OCI-LY1 (cell line): Measurements from ENCODE around the gene MCF2L.

Experiments used
- H2AFZ ChIP-seq: fragments of 200-600 bp; sonication (generic), shearing (Covaris generic); 2 replicates; pipeline ENCODE4 v1.6.0; 2014; ENCODE audit warnings: antibody characterized with exemption, mild to moderate bottlenecking, low read length
- H3F3A ChIP-seq: fragments of 200-600 bp; sonication (generic), shearing (Covaris generic); 2 replicates; pipeline ENCODE4 v1.6.0; 2014; ENCODE audit warnings: mild to moderate bottlenecking, antibody characterized with exemption, low read length, moderate library complexity; ENCODE audit not compliant: insufficient read depth
- H3K27ac ChIP-seq: fragments of 200-600 bp; sonication (generic); 2 replicates; pipeline ENCODE4 v1.5.1; 2014; ENCODE audit warnings: low read length, mixed run types, mild to moderate bottlenecking, low read depth; ENCODE audit not compliant: poor library complexity, severe bottlenecking
- H3K27me3 ChIP-seq: fragments of 200-600 bp; sonication (generic); 2 replicates; pipeline ENCODE4 v1.6.0; 2014; ENCODE audit warnings: antibody characterized with exemption, mild to moderate bottlenecking, low read length, moderate library complexity; ENCODE audit not compliant: insufficient read depth
- H3K36me3 ChIP-seq: fragments of 200-600 bp; sonication (generic); 2 replicates; pipeline ENCODE4 v1.6.1; 2014; ENCODE audit warnings: mild to moderate bottlenecking, antibody characterized with exemption, low read length, moderate library complexity, mixed read lengths; ENCODE audit not compliant: insufficient read depth
- H3K4me1 ChIP-seq: fragments of 200-600 bp; sonication (generic); 2 replicates; pipeline ENCODE4 v1.5.1; 2014; ENCODE audit warnings: mild to moderate bottlenecking, low read length, moderate library complexity; ENCODE audit not compliant: insufficient read depth, severe bottlenecking
- H3K4me2 ChIP-seq: fragments of 200-600 bp; sonication (generic), shearing (Covaris generic); 2 replicates; pipeline ENCODE4 v1.6.1; 2014; ENCODE audit warnings: low read length
- H3K4me3 ChIP-seq: fragments of 200-600 bp; sonication (generic); 2 replicates; pipeline ENCODE4 v1.5.1; 2014; ENCODE audit warnings: low read length, low read depth, mild to moderate bottlenecking, mixed read lengths; ENCODE audit not compliant: poor library complexity, severe bottlenecking
- H3K79me2 ChIP-seq: fragments of 200-600 bp; shearing (Covaris generic); 2 replicates; pipeline ENCODE4 v1.6.1; 2016; ENCODE audit warnings: mixed run types, low read length, mixed read lengths; ENCODE audit not compliant: insufficient read depth
- H3K9ac ChIP-seq: fragments of 200-600 bp; sonication (generic), shearing (Covaris generic); 2 replicates; pipeline ENCODE4 v1.6.1; 2014; ENCODE audit warnings: mild to moderate bottlenecking, low read length, mixed read lengths
- H3K9me2 ChIP-seq: fragments of 200-600 bp; sonication (generic), shearing (Covaris generic); 2 replicates; pipeline ENCODE4 v1.6.1; 2014; ENCODE audit warnings: low read depth, mild to moderate bottlenecking, low read length, mixed read lengths
- H3K9me3 ChIP-seq: fragments of 200-600 bp; shearing (Covaris generic); 2 replicates; pipeline ENCODE4 v1.6.1; 2014; ENCODE audit warnings: low read length, mixed read lengths
- H4K20me1 ChIP-seq: fragments of 200-600 bp; sonication (generic), shearing (Covaris generic); 2 replicates; pipeline ENCODE4 v1.6.0; 2016; ENCODE audit warnings: mild to moderate bottlenecking, low read length; ENCODE audit not compliant: insufficient read depth
- EZH2 ChIP-seq: fragments of 200-600 bp; sonication (generic), shearing (Covaris generic); IDR thresholded peaks from 2 replicates; pipeline ENCODE4 v1.8.0; 2017; ENCODE audit warnings: borderline replicate concordance, mixed run types, mild to moderate bottlenecking, antibody characterized with exemption, low read length, moderate library complexity, mixed read lengths
- TF ChIP-seq, protein P1 (sequence below): fragments of 200-600 bp; sonication (generic), shearing (Covaris generic); IDR thresholded peaks from 2 replicates; pipeline ENCODE4 v1.5.1; 2017; ENCODE audit warnings: mild to moderate bottlenecking, antibody characterized with exemption, low read length, moderate library complexity, mixed read lengths

Gene MCF2L

DNA sequence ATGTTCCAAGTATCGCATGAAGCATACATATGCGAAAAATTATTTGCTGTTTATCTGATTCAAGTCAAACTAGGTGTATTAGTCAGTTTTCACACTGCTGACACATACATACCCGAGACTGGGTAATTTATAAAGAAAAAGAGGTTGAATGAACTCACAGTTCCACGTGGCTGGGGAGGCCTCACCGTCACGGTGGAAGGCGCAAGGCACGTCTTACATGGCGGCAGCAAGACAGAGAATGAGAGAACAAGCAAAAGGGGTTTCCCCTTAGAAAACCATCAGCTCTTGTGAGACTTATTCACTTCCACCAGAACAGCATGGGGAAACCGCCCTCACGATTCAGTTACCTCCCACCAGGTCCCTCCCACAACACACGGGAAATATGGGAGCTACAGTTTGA lies 176.5 kb downstream of the MCF2L start:
- Histone ChIP-seq H3K9me2 (no peaks in the 10 kb centered on the region), H3K4me2 (no peak overlapping the region), H3K4me1 (no peaks in the 10 kb centered on the region), H3K27me3 (peaks cover 54% of the 10 kb centered on the region), H3K9ac (no peak overlapping the region), H3K79me2 (no peaks in the 10 kb centered on the region), H3K27ac (no peak overlapping the region), H3F3A (no peaks in the 10 kb centered on the region), H3K4me3 (no peak overlapping the region), H3K36me3 (no peaks in the 10 kb centered on the region; the same call in 1 of the 2 replicates), H4K20me1 (no peaks in the 10 kb centered on the region), H3K9me3 (peaks cover 8% of the 10 kb centered on the region; the same call in 1 of the 2 replicates), H2AFZ (no peak overlapping the region)
- TF ChIP-seq EZH2 = no peak
- TF ChIP-seq, protein P1, sequence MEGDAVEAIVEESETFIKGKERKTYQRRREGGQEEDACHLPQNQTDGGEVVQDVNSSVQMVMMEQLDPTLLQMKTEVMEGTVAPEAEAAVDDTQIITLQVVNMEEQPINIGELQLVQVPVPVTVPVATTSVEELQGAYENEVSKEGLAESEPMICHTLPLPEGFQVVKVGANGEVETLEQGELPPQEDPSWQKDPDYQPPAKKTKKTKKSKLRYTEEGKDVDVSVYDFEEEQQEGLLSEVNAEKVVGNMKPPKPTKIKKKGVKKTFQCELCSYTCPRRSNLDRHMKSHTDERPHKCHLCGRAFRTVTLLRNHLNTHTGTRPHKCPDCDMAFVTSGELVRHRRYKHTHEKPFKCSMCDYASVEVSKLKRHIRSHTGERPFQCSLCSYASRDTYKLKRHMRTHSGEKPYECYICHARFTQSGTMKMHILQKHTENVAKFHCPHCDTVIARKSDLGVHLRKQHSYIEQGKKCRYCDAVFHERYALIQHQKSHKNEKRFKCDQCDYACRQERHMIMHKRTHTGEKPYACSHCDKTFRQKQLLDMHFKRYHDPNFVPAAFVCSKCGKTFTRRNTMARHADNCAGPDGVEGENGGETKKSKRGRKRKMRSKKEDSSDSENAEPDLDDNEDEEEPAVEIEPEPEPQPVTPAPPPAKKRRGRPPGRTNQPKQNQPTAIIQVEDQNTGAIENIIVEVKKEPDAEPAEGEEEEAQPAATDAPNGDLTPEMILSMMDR = no peak

DNA sequence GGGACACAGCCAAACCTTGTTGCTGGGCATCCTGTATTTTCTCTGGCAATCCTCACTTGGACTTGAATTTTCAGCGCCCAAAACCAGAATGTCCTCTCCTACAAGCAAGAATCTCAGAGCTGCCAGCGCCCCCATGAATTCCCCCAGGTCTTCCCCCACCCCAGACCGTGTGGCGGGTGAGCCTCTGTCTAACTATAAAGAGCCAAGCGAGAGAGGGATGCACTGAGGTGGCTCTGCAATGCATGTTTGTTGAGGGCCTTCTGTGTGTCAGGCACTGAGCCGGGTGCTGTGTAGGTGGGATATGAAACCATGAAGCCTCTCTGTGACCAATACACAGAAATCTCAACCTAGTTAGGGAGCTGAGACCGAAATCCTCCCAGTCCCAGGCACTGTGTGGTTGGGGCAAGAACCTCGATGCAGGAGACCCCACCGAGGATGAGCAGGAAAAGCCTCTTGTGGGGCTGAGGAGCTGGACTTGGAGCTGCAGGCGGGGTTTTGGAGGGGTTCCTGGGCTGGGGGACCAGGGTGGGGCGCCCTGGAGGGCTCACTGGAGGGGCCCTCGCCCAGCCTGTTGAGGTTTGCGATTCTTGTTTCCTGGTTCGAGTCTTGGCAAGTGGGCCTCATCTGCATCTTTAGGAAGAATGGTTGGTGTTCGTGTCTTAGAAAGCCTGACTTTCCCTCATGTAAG lies 177.0 kb downstream of the MCF2L start:
- no peaks in the 10 kb centered on the region for H3K79me2 ChIP-seq
- no peak overlapping the region for H2AFZ ChIP-seq
- TF ChIP-seq, protein P1 = no peak

DNA sequence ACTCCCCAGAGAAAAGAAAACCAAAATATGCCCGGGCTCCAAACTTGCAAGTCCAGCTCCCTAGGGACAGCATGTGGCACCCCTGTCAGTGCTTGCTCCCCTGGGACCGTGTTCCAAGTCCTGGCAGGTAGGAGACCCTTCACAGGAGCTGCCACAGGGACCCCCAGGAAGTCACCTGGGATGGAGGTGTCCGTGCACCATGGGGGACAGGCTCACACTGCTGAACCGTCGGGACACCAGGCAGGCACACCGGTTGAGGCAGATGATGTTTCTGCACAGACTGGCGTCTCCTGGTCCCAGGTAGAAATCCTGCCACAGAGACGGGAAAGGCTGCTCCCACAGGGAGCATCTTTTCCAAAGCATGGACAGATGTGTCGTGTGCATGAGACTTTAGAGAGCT lies 177.7 kb downstream of the MCF2L start:
- no peaks in the 10 kb centered on the region for H3K4me1 ChIP-seq
- H3K9me3 ChIP-seq = peaks cover 8% of the 10 kb centered on the region; the same call in 1 of the 2 replicates
- no peaks in the 10 kb centered on the region for H3F3A ChIP-seq
- H3K27ac ChIP-seq = no peak overlapping the region
- H3K79me2 ChIP-seq = no peaks in the 10 kb centered on the region
- no peak overlapping the region for H3K4me2 ChIP-seq
- peaks cover 50% of the 10 kb centered on the region for H3K27me3 ChIP-seq
- no peak for TF ChIP-seq EZH2
- TF ChIP-seq, protein P1 = no peak
- H3K4me3 ChIP-seq = no peak overlapping the region
- no peaks in the 10 kb centered on the region for H4K20me1 ChIP-seq
- no peaks in the 10 kb centered on the region for H3K9me2 ChIP-seq
- no peak overlapping the region for H3K9ac ChIP-seq
- no peaks in the 10 kb centered on the region; the same call in 1 of the 2 replicates for H3K36me3 ChIP-seq
- H2AFZ ChIP-seq = no peak overlapping the region

More for the DNA sequence above, 177.0 kb downstream of the MCF2L start:
- peaks cover 8% of the 10 kb centered on the region; the same call in 1 of the 2 replicates for H3K9me3 ChIP-seq
- no peak overlapping the region for H3K4me3 ChIP-seq
- H4K20me1 ChIP-seq = no peaks in the 10 kb centered on the region
- H3K27ac ChIP-seq = no peak overlapping the region
- H3K9me2 ChIP-seq = no peaks in the 10 kb centered on the region
- no peaks in the 10 kb centered on the region; the same call in 1 of the 2 replicates for H3K36me3 ChIP-seq
- H3K27me3 ChIP-seq = peaks cover 54% of the 10 kb centered on the region
- H3K9ac ChIP-seq = no peak overlapping the region
- no peak overlapping the region for H3K4me2 ChIP-seq
- no peaks in the 10 kb centered on the region for H3F3A ChIP-seq
- H3K4me1 ChIP-seq = no peaks in the 10 kb centered on the region
